HL-60 (cell line): ENCODE results near the gene ADAMTS15.

ENCODE experiments used
- DNase-seq, 2 experiments: peaks; one replicate each; pipeline ENCODE4 v3.0.0-alpha.2; 2010 to 2020; ENCODE audit warnings: low read depth in 1 of 2, low spot score in 1 of 2
- H3K27ac ChIP-seq: fragments of 250-450 bp; sonication (Bioruptor Pico); replicated peaks from 2 replicates; pipeline ENCODE4 v1.5.1; 2020; ENCODE audit warnings: mild to moderate bottlenecking, moderate library complexity
- H3K27me3 ChIP-seq: fragments of 250-450 bp; sonication (Bioruptor Pico); 2 replicates; pipeline ENCODE4 v1.5.1; 2021; ENCODE audit warnings: mild to moderate bottlenecking, moderate library complexity; ENCODE audit not compliant: insufficient read depth, poor library complexity, severe bottlenecking
- H3K4me3 ChIP-seq: replicated peaks from 2 replicates; pipeline ENCODE4 v1.5.1; 2011; ENCODE audit warnings: mild to moderate bottlenecking, control low read depth, low read length; ENCODE audit not compliant: insufficient read depth
- CTCF ChIP-seq: IDR thresholded peaks from one replicate; pipeline ENCODE4 v1.5.1; 2011; ENCODE audit warnings: low read length, control low read depth, inconsistent platforms; ENCODE audit not compliant: insufficient read depth
- GABPA ChIP-seq: IDR thresholded peaks from 2 replicates; pipeline ENCODE4 v1.6.1; 2012; ENCODE audit warnings: low read depth
- POLR2AphosphoS5 ChIP-seq: IDR thresholded peaks from 2 replicates; pipeline ENCODE4 v1.6.1; 2012; ENCODE audit warnings: low read depth
- REST ChIP-seq: IDR thresholded peaks from 2 replicates; pipeline ENCODE4 v1.6.1; 2012; ENCODE audit warnings: low read depth; ENCODE audit not compliant: insufficient replicate concordance
- SPI1 ChIP-seq: IDR thresholded peaks from 2 replicates; pipeline ENCODE4 v1.6.1; 2012; ENCODE audit warnings: low read depth, mild to moderate bottlenecking, borderline replicate concordance

ADAMTS15 gene

GRCh38 chr11:130421199-130421585 lies 27.3 kb upstream of the ADAMTS15 start:
- TF ChIP-seq SPI1 (no peak), POLR2AphosphoS5 (no peak), GABPA (no peak), CTCF (no peak), REST (no peak)
- Histone ChIP-seq H3K4me3 (no peak overlapping the region), H3K27me3 (peaks cover 14% of the 10 kb centered on the region), H3K27ac (no peak overlapping the region)
- DNase-seq = no peak

- Histone ChIP-seq H3K27me3 (peaks cover 18% of the 10 kb centered on the region), H3K27ac (no peak overlapping the region), H3K4me3 (no peak overlapping the region)
- no peak for DNase-seq
- TF ChIP-seq SPI1 = no peak
- TF ChIP-seq GABPA = no peak
- no peak for TF ChIP-seq POLR2AphosphoS5
- TF ChIP-seq CTCF = no peak
- TF ChIP-seq REST = no peak
Measured at GRCh38 chr11:130421697-130422096, 26.7 kb upstream of the ADAMTS15 start.

- no peak for DNase-seq
- Histone ChIP-seq H3K27me3 (peaks cover 24% of the 10 kb centered on the region), H3K27ac (no peak overlapping the region), H3K4me3 (no peak overlapping the region)
- no peak for TF ChIP-seq CTCF
Measured at GRCh38 chr11:130422251-130422995, 26.0 kb upstream of the ADAMTS15 start.

GRCh38 chr11:130423541-130424142 lies 24.8 kb upstream of the ADAMTS15 start:
- peaks cover 30% of the 10 kb centered on the region for H3K27me3 ChIP-seq
- no peak overlapping the region for H3K27ac ChIP-seq
- H3K4me3 ChIP-seq = no peak overlapping the region
- DNase-seq = no peak
- TF ChIP-seq CTCF (no peak), GABPA (no peak), REST (no peak), SPI1 (no peak), POLR2AphosphoS5 (no peak)
